Endothelial cell of umbilical vein (primary cell): ENCODE results near the gene TENT4B.

Source experiments
- CTCF ChIP-seq, 2 donors: IDR thresholded peaks; 1 replicate in 1 of 2; 2 replicates in 1 of 2; pipeline ENCODE4 v1.5.1; 2011; ENCODE audit warnings: low read length in 2 of 2, mild to moderate bottlenecking in 2 of 2, moderate library complexity in 2 of 2, control low read depth in 1 of 2, inconsistent platforms in 1 of 2, low read depth in 1 of 2; ENCODE audit not compliant: insufficient read depth in 1 of 2; ENCODE audit errors: extremely low read depth in 1 of 2
- EZH2 ChIP-seq: IDR thresholded peaks from 2 replicates; pipeline ENCODE4 v1.6.1; 2012; ENCODE audit warnings: borderline replicate concordance, low read depth, mild to moderate bottlenecking, moderate library complexity, low read length, inconsistent platforms; ENCODE audit not compliant: severe bottlenecking
- FOS ChIP-seq: IDR thresholded peaks from 2 replicates; pipeline ENCODE4 v1.6.1; 2011; ENCODE audit warnings: mild to moderate bottlenecking, low read length, moderate library complexity, borderline replicate concordance; ENCODE audit not compliant: insufficient read depth
- GATA2 ChIP-seq: IDR thresholded peaks from 2 replicates; pipeline ENCODE4 v1.7.0; 2011; ENCODE audit warnings: low read depth, mild to moderate bottlenecking, moderate library complexity, mixed read lengths, low read length; ENCODE audit not compliant: insufficient read length, insufficient read depth
- MAX ChIP-seq: IDR thresholded peaks from 2 replicates; pipeline ENCODE4 v1.6.1; 2011; ENCODE audit not compliant: insufficient read depth, insufficient read length
- MYC ChIP-seq: IDR thresholded peaks from one replicate; pipeline ENCODE4 v1.6.1; 2011; ENCODE audit warnings: mild to moderate bottlenecking, low read depth, low read length
- POLR2A ChIP-seq: IDR thresholded peaks from 2 replicates; pipeline ENCODE4 v1.6.1; 2012; ENCODE audit warnings: low read depth, mild to moderate bottlenecking, control low read depth, low read length
- POLR2AphosphoS5 ChIP-seq: IDR thresholded peaks from 2 replicates; pipeline ENCODE4 v1.6.1; 2012; ENCODE audit warnings: low read depth, mild to moderate bottlenecking, control low read depth, low read length, moderate library complexity; ENCODE audit not compliant: insufficient read depth

- TF ChIP-seq POLR2A: no peak
- no peak for TF ChIP-seq CTCF (IDR thresholded peaks at IDR 0.05; ENCODE audit: extremely low read depth in 1 of 2, insufficient read depth in 1 of 2, low read depth in 1 of 2, low read length in 2 of 2)
- TF ChIP-seq EZH2: no peak
- TF ChIP-seq FOS: no peak
- TF ChIP-seq MYC: no peak
- TF ChIP-seq MAX: no peak
- no peak for TF ChIP-seq POLR2AphosphoS5
- TF ChIP-seq GATA2: no peak
Measured at GRCh38 chr16:50257876-50258275, 104.8 kb downstream of the TENT4B start.
